ENCODE measurements around the gene ACYP2.
"Not testable (repeated sequence)": the region's sequence is repeated elsewhere in the genome, so short reads cannot be mapped to it uniquely, and the experiment has no call there.

The ACYP2 gene

GRCh38 chr2:54227798-54228197, 112.4 kb downstream of the ACYP2 start:
- no peak for DNase-seq

GRCh38 chr2:54228945-54229344, 113.5 kb downstream of the ACYP2 start:
- no peak for DNase-seq

- DNase-seq, result no peak
Observed at GRCh38 chr2:54233832-54234649, 118.6 kb downstream of the ACYP2 start.

GRCh38 chr2:54237428-54237827, 122.0 kb downstream of the ACYP2 start:
- DNase-seq, result no peak

DNA sequence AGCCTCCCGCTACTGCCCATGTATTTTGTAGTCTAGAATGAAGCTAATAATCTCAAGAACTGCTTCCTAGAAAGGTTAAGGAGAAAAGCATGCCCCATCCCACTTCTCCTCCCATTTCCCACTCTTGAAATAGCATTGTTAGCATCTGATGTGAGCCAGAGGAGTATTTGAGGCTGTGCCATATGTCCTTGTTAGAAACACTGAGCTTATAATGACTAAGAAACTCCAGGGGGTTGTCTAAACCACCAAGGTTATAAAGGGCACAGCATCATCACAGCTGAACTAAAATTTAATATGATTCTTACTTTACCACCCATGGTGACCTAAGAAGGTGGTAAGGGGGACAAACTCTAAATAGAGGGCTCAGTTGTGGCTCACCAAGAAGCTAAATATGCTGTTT, 124.0 kb downstream of the ACYP2 start:
- DNase-seq, result no peak

- DNase-seq, result no peak
Observed at GRCh38 chr2:54240515-54241469, 125.4 kb downstream of the ACYP2 start.

- DNase-seq, result no peak
Observed at GRCh38 chr2:54247115-54247514, 131.7 kb downstream of the ACYP2 start.

DNA sequence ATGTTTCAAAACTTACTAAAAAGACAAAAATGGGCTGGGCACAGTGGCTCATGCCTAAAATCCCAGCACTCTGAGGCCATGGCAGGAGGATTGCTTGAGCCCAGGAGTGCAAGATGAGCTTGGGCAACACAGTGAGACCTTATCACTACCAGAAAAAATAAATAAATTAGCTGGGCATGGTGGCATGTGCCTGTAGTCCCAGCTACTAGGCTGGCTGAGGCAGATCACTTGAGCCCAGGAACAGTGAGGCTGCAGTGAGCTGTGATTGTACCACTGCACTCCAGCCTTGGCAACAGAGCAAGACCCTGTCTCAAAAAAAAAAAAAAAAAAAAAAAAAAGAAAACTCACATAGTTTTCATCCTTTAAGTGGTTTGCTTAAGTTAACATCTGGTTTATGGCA, 134.2 kb downstream of the ACYP2 start:
- DNase-seq, result no peak

DNA sequence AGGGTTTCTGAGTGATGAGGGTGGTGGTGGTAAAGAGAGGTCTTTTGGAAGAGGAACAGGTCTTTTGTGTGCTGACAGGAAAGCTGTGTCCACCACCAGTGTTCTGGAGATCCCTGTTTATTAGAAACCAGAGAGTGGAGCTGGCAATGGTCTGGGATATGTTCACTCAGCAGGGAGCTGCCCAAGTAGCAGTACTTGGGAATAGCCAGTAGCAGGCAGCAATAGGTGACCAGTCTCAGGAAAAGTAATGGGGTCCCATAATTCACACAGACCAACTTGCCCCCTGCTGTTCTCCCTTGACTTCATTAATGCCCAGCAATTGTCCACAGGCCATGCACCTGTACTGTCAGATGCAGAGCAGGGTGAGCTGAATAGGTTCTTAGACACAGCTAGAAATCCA, 138.8 kb downstream of the ACYP2 start:
- DNase-seq, result no peak

DNA sequence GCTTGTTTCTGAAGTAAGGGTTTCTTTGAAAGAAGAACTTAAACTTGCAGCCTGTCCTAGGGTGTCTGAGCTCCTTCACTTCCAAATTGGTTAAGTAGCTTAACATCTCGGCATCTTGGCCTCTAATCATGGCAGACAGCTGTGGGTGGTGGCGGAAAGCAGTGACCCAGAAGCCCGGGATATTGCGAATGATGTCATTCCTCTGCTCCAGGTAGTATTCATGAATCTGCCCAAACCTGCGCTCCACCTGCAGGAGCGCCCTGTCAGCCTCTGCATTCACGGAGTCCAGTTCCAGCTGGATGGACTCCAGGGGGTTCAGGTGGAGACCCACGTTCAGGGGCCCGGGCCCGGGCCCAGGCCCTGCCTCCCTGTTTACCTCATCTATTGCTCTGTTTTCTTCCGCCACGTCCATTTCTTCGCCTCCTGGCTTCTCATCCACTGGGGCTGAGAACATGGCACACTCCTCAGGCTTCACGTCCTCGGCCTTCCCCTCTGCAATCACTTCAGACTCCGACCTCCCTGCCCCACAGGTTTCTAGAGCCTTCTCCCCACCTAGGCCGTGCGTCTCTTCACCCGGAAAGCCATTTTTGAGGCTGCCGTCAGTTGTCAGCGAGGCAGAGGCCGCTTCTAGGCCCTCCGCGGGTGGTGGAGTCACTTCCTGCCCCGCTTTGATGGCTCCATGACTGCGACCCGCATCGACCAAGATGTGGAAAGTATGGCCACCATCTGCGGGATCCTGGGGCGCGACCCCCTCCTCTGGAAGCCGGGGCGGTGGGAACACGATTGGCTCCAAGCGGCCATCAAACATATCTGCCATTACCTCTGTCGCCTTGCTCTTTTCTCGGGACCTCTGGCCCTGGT, 140.0 kb downstream of the ACYP2 start:
- DNase-seq, result no peak

DNA sequence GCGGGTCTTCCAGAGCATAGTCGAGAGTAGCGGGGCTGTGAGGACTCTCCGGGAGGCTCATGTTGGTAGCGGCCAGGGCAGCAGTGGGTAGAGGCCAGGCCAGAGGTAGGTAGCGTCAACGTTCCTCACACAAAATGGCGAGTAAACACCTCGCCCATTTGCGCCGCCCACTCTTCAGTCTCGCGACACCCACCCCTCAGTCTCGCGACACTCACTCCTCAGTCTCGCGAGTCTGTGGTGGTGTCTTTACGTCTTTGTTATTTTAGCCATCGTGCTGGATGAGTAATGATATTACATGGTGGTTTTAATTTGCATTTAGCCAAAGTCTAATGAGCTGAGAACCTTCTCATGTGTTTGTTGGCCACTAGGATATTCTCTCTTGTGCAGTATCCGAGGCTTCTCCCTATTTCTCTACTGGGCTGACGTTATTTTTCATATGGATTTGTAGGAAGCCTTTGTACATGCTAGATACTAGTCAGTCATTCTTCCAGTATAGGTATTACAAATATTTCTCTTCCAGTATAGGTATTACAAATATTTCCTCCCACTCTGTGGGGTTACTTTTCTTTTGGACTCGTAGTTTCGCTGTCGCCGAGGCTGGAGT, 140.8 kb downstream of the ACYP2 start, which contains the start of gene TSPYL6:
TSS of gene TSPYL6 (minus strand) at position 139 of the 604 bp plus-strand sequence. CDS start at position 61, 78 bp downstream.
- DNase-seq, result no peak

DNA sequence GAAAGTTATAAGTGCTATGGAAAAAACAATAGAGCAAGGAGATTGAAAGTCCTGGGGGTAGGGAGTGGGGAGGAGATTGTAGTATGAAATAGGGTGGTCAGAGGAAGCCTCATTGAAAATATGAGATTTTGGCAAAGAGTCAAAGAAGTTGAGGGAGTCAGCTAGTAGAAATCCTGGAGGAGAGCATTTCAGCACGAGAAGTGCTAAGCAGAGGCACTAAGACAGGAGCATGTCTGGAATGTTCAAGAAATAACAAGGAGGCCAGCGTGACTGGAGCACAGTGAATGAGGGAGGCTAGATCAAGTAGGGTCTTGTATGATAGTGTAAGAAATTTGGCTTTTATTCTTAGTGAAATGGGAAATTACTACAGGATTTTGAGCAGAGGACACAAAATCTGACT, 142.8 kb downstream of the ACYP2 start:
- no peak for DNase-seq

DNA sequence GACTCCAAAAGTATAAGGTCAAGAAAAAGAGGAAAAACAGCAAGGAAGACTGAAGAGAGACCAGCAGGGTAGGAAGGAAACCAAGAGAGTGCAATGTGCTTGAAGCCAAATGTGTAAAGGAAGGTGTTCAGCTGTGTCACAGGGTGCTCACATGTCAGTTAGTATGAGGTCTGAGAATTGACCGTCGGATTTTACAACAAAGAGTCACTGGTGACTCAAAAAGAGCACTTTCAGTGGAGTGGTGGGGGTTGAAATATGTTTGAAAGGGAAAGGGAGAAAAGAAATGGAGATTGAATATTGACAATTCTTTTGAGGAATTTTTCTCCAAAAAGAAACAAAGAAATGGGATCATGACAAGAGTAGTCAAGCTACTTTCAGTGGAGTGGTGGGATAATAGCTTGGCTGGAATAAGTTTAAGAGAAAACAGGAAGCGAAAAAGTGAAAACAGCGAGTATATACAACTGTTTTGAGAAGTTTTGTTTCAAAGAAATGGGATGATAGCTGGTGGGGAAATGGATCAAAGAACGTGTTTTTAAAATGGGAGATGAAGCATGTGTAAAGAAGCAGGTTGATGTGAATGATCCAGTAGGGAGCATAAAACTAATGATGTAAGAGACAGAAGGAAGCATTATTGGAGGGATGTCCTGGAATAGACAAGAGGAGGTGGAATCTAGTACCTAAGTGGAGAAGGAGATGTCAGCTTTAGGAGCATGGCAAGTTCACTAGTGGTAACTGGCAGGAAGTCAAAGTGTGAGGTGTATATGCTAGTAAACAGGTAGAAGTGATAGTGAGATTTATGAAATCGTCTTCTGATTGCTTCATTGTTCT, 144.2 kb downstream of the ACYP2 start:
- no peak for DNase-seq

GRCh38 chr2:54260241-54260595, 144.8 kb downstream of the ACYP2 start:
- DNase-seq, result no peak

DNA sequence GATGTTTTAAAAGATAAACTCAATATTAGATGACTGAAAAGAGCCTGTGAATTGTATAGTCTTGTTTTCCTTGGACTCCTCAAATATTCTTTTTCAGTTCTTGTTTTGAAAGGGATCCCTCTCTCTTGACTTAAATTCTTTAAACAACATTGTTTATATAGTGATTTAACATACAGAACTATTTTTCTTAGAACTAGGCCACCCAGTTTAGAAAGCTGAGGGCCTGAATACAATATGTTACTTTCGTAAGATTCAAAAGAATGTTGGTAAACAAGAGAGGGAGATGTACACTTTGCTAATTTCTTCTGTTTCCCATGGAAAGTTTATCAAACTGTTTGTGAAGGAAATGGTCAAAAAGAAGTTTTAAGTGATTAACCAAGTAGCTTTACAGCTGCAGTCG, 146.1 kb downstream of the ACYP2 start:
- DNase-seq, result no peak

GRCh38 chr2:54262015-54262765, 146.8 kb downstream of the ACYP2 start:
- no peak for DNase-seq

DNA sequence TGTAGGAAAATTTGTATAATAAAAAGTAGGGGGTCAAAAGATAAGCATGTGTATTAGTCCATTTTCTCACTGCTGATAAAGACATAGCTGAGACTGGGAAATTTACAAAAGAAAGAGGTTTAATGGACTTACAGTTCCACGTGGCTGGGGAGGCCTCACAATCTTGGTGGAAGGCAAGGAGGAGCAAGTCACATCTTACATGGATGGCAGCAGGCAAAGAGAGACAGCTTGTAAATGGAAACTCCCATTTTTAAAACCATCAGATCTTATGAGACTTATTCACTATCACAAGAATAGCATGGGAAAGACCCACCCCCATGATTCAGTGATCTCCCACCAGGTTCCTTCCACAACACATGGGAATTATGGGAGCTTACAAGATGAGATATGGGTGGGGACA, 149.7 kb downstream of the ACYP2 start:
- DNase-seq, result not testable (repeated sequence)

DNA sequence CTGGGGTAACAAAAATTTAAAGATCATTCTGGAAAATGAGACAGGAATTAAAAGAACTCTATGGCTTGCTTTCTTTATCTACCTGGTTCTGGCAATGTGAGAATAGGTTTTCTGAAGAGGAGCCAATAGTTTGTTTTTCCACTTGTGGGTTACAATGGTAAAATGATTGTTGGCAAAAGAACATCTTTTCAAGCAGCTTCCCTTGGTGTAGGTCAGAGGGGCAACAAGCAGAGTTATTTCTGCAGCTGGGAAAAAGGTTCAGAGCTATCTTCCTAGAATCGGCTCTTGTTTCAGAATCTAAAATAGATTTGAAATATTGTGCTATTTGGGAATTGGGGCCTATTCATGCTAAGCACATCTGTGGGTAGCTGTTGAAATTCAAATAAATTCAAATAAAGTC, 152.2 kb downstream of the ACYP2 start:
- DNase-seq, result no peak

- DNase-seq, result no peak
Observed at GRCh38 chr2:54271189-54271588, 155.8 kb downstream of the ACYP2 start.

DNA sequence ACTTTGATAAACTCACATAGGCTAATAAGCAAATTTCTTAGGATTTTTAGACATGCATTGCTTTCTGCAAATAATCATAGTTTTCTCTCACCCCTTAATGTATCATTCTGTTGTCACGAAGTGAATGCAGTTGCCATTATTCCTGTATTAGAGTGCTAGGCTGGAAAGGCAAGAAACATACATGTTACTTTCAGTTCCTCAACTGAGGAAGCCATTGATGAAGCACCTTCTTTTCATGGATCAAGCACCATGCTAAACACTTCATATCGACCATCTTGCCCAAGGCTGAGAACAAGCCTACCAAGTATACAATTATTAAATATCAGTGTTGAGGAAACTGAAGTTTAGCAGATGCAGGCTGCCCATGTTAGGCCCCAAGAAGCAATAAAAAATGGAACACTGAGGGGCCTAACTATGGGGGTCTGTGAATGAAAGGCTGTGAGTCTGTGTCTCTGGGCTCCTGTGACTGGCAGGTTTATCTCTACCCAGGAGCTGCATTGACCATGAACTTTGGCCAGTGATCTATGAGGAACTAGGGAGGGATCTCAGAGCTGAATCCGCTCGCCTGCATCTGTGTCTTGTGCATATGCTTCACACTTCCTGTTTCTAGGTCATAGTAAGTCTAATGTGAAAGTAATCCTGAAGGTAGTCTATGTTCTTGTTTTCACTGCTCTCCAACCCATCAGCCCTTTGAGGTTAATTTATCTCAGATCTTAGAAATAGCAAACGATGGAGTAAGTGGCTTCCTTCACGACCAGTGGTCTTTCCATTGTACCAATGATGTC, 156.6 kb downstream of the ACYP2 start:
- no peak for DNase-seq
